Erythroblast (primary cell): Measurements from ENCODE around the gene ACE.

ENCODE experiments used
- GATA1 ChIP-seq: IDR thresholded peaks from 2 replicates; pipeline ENCODE4 v1.6.1; 2011; ENCODE audit warnings: low read depth, mild to moderate bottlenecking, control low read depth, low read length, moderate library complexity
- POLR2A ChIP-seq: IDR thresholded peaks from 2 replicates; pipeline ENCODE4 v1.6.1; 2011; ENCODE audit warnings: mild to moderate bottlenecking, low read length

DNA sequence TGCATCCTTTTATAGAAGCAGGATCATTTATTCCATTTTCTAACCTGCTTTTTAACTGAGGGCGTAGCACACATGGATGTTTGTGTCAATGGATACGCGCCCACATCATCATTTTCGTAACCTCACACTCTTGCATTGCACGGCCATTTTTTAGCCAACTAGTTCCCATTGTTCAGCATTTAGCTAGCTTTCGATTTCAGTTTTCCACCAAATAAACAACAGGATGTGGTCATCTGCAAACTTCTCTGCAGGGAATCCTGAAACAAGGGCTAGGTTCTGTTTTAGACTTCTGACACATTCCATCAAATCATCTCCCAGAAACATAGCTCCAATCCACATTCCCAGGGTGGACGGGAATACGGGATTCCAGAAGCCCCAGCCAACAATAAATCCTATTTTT, 37.2 kb upstream of the ACE start:
- TF ChIP-seq POLR2A = no peak
- TF ChIP-seq GATA1 = no peak
